ENCODE measurements around the gene CCDC33.
A peak's percentile ranks its signal among the peaks of the same experiment; 100 is the strongest.

CCDC33 gene

DNA sequence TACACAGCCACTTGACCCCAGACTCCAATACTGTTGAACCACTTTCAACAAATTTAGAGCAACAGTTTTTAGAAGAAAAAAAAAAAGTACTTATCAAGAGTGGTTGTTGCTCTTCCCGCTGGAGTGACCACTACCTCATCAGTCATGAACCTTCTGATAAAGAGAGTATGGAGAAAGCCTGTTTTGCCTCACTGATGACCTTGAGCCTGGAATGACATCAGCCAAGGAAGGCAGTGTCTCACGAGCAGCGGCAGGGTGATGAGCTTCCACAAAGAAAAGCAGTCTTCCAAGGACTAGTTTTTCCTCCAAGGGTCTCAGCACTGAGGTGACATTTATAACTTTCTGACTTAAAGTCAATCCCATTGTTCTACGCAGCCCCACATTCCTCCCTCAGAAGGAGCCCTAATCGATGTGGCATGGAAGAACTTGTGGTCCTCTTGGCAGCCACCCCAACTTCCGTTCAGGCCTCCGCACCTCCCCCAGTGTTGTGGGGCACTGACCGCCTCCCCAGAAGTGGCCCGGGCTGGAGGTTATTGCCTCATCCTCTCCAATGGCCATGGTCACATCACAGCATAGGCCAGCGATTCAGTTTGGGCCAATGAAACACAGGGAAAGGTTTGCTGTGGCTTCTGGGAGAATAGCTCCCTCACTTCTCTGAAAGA is 133.1 kb downstream of the CCDC33 start:
- DNase-seq = no peak

DNA sequence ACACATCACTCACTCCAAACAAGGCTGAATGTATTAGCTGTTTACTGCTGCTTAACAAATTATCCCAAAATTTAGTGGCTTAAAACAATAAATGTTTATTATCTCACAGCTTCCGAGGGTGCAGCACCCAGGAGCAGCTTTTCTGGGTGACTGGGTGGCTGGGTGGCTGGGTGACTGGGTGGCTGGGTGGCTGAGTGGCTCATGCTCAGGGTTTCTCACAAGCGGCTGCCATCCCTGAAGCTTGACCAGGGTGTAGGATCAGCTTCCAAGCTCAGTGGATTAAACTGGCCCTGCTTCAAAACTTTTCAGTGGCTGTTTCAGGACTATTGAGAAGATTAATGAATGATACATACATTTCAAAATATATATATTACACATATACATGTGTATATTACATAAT is 133.6 kb downstream of the CCDC33 start:
- no peak for DNase-seq

DNA sequence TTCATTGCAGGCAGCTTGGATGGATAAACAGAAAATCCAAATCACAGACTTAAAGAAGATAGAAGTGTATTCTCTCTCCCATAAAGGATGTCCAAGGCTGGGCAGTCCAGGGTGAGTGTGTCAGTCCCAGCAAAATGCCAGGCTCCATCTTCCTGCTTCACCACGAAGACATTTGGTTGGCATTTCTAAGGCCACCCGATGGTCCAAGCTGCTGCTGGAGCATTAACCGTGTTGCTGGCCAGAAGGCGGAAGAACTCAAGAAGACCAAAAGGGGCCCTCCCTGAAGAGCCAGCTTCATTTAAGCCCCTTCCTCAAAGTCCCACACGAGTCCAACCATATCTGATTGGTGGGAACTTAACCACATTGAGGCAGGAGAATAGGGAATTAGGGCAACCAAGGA is 134.3 kb downstream of the CCDC33 start:
- DNase-seq = no peak

DNA sequence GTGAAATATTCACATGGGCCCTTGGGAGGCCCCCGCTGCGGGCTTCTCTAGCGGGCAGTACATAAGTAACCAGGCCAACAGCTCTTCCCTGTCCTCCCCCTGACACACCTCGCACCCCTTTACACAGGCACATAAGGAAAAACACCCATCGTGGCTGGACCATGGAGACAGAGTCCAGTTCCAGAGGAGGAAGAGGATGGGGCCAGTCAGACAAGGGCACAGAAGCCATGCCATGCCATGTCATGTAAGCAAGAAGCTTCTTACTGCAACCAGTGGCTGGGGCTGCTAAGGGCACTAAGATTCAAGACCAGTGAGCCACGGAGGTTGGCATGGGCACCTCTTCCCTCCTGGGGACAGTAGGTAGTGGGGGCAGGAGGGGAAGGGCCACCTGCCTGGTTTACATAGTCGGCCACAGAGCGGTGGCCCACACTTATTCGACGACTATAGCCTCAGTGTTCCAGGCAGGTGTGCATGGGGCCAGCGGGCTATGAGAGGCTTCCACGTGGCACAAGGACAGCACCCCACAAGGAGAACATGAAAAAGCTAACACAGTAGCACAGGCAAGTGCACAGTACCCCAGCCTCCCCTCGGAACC is 137.0 kb downstream of the CCDC33 start:
- DNase-seq = no peak

DNA sequence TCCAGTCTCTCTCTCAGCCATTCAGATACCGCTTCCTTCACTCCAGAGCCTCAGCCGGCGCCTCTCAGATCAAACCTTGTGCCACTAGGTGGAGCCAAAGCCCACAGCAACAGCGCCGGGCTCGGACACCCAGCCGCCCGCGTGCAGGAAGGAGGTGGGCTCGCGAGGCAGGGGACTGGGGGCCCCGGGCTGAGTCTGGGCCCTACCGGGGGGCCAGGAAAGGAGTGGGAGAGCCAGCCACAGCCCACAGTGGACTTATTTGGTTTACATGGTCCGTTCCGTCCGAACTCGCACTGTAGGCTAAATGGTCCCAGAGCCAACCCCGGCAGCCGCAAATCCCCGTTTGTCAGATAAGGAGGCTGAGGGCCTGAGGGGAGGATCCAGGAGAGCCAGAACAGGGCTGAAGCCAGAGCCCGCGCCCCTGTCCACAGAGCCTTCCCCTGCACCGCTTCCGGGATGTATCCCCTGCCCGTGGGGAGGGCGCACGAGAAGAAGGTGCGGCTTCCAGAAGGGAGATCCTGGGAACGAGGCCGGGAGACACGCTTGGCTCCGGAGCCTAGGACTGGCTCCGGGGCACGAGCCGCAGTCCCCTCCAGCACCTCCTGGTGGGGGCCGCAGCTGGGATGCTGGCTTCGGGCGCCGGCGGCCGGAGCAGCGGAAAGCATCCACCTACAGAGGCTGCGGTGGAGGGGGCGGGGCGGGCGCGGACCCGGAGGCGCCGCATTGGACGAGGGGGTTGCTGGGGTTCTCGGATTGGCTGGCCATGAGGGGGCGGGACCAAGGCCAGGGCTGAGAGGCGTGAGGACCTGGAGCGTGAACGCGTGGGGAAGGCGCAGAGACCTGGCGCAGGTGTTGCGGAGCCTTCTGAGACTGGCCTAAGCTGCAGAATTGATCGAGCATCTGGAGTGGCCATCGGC is 137.9 kb downstream of the CCDC33 start:
- peak; percentile 9 to 68 for DNase-seq

DNA sequence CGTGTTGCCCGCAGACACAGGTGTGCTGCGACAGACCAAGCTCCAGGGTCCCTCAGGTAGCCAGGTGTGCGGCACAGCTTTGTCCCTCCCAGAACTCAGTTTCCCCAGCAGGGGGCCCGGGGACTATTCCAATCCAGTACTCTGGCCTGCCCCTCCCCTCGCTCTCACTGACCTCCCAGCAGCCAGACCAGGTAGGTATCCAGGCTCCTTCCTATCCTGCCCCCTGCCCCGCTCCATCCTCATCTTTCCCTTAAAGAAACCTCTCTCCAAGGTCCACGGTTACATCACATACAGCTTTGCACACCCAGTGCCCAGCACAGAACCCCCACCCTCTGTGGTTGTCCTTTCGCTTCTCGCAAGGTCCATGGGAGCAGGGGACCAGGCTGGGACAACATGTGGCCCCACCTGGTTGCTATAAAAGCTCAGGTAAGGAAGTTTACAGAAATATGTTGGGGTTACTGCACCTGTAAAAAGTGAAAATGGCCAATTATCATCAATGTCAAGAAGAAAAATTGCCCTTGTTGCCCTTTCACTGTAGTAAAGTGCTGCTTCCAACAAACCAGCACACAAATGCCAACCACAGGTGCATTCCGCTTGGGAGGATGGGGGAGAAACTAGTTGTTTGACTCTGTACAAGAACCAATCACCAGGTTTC is 138.6 kb downstream of the CCDC33 start:
- no peak for DNase-seq

DNA sequence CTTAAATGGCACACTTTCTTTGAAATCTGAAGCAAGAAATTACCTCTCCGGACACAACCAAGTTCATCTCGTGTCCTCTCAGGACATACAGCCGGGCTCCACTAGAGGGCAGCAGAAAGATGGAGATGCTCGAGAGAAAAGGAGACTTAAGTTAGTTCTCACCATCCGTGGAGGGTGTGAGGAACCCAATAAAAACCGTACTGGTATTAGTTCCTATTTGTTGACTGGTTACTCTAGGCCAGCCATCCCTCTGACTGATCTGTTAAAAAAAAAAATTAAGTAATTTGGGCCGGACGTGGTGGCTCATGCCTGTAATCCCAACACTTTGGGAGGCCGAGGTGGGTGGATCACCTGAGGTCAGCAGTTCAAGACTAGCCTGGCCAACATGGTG is 139.2 kb downstream of the CCDC33 start:
- peak in 1 of 2 experiments; percentile 56 for DNase-seq

DNA sequence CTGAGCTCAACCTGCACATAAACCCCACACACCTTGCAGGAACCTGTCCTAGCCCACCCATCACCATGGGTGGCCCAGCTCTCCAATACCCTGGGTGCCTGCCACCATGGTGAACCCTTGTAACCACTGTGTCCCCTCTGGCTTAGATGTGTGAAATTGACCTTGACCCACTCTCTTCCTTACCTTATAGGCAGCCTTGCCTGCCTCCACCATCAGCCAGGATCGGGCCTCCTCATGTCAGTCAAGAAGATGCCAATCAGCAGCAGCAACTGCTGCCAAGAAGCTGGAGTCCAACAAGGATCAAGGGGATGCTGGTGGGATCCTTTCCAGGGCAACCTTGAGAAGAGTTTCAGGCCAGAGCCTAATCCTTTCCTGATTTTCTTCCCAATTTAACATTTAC is 140.1 kb downstream of the CCDC33 start:
- DNase-seq = no peak

DNA sequence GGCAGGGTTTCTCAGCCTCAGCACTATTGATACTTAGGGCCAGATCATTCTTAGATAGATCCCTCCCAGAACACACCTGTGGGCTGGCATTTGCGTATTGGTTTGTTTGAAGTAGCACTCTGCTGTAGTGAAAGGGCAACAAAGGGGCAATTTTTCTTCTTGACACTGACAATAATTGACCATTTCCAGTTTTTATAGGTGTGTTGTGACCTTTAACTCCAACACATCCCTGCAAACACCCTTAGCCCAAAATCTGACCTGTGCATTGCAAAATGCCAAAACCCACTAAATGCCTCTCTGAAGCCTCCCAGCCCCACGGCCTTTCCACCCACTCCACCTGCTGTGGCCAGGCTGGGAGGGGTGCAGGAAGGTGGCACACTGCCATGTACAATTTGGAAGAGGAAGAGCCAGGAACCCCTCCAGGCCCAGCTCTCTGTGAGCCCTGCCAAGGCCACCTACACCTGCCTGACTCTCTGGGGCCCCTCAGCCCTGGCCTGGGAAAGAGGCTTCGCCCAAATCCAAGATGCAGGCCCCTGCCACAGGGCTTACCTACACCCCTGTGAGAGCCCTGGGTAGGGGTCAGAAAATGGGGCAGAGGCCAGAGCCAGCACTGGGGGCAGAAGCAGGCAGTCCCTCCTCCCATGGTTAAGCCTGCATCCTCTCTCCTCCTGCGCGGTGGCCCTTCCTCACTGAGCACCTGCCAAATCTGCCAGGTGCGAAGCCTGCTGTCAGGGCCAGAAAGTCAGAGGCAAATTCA is 140.9 kb downstream of the CCDC33 start:
- no peak for DNase-seq

DNA sequence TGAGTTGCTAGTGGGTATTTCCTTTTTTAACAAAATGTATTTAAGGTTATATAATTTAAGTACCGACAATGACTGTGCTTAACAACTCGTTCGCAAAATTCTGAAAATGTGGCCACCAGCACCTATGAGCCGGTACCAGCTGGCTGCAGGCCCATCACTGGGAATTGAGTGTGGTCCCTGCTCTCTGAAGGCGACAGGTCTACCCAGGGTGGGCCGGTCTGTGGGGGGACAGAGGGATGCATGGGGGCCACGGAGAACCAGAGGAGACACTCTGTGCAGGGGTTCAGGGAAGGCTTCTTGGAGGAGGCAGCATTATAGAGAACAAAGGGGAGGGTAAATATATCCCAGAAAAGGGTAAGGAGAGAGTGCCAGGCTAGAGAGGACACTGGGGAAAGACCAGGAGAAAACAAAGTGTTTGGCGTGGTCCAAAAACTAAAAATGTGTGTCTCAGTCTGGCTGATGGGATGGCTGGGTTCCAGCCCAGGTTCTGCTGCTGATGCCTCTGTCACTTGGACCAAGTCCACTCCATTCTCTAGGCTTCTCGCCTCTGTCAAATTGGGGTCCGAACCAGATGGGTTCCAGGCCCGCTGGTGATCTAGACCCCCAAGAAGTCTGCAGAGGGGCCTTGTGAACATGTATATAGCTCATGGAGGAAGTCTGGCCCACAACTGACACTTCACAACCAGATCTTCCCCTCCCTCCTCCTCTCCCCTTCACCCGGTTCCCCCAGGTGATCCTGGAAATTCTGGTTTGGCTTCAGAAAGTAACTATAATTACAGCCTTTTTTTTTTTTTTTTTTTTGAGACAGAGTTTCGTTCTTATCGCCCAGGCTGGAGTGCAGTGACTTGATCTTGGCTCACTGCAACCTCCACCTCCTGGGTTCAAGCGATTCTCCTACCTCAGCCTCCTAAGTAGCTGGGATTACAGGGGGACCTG is 142.0 kb downstream of the CCDC33 start:
- no peak for DNase-seq

DNA sequence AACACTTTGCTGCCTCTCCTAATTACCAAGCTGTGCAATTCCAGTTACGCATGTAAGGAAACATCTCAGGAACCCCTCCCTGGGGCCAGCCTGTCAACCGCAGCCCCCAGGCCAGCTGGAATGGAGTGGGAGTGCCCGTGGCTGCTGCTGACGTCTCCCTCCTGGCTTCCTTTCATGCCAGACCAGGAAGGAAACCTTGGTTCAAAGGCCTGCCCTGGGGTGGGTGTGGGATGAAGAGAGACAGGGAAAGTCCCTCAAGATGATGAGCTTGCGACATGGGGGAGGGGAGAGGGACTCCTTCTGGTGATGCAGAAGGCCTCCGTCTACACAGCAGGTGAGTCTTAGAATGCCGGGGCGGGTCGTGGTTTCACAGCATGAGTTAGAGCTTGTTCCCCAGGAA is 142.7 kb downstream of the CCDC33 start:
- no peak for DNase-seq

DNA sequence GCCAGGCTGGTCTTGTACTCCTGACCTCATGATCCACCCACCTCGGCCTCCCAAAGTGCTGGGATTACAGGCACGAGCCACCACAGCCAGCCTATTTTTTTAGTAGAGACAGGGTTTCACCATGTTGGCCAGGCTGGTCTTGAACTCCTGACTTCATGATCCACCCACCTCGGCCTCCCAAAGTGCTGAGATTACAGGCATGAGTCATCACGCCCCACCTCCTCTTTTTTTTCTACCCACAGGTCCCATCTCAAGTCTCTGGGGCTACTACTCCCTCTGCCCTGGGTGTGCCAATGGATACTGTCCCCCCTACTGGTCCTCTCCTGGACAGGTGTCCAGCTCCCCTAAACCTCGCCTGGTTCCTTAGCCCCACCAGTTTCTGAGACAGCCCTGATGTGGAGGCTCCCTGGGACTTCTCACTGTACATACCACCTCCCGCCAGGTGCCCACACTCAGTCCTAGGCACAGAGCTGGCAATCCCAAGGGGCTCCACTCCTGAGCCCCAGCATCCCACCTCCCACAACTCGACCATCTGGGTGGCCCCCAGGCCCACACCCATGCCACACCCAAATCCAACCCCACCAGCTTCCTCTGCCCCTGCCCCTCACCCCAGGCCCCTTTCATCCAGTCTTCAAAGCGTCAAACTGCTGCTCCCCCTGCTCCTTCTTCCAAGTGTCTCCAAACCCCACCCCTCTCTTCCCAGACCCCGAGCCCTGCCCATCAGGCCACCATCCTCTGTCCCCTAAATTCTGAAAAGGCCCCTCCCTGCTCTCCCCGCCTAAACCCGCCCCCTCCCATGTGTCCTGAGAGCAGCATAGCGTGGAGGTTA is 144.4 kb downstream of the CCDC33 start:
- DNase-seq = no peak

DNA sequence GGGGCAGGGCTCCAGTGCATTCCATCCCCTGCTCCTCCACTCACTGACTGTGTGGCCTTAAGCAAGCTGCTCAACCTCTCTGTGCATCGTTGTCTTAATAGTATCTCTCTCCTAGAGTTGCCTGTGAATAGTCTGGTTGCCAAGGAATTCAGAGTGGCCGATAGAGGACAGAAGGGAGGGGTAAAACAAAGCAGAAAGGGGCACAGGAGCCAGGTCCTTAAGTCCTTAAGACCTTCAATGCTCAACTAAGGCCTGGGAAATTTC is 145.0 kb downstream of the CCDC33 start:
- DNase-seq = no peak

DNA sequence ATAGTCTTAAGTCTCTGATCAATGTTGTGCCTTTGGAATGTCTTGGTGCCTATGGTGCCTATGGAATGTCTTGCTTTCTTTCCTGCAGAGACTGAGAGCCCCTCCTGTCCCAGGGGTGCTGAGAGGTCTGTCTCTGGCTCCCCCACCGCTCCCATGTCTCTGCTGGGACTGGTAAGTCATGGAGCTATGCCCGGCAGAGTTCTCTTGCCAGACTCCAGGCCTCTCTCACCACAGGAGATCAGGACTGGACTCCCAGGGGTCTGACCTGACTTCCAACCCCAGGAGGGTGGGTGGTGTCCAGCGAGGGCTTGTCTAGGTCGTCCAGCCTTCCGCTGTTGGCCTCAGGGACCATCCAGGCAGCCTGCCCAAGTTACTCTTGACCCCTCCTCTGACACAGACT is 145.4 kb downstream of the CCDC33 start:
- no peak for DNase-seq

DNA sequence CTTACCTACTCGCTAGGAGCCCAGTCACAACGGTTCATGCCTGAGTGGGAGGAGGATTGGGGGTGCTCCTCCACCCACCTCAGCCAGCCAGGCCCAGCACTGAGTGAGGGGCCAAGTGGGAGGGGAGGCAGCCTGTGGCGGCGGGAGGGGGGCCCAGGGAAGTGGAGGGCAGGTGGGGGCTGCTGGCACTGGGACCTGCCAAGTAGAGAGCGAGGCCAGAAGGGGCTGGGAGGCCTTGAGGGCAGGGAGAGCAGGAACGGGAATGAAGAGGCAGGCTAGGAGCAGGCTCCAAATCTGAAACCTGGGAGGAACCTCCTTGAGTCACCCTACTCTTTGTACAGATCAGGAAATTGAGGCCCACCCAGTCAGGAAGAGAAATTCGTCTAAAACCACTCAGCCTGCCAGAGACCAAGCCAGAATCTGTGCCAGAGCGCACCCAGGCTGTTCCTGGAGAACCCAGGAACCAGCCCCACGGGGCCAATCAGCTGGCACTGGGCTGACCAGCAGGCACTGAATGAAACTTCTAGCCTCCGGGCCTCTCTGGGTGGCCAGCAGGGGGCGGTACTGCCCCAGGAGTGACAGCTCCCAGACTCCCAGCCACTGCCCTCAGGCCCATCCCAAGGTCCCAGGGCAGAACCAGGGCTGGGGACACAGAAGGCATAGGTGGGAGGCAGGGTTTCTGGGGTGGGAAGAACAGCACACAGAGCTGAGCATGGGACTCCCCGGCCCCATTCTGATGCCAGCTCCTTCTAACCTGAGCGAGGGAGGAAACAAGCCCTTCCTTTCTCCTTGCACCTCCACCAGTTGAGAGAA is 146.1 kb downstream of the CCDC33 start:
- peak in 1 of 2 experiments; percentile 29 for DNase-seq

DNA sequence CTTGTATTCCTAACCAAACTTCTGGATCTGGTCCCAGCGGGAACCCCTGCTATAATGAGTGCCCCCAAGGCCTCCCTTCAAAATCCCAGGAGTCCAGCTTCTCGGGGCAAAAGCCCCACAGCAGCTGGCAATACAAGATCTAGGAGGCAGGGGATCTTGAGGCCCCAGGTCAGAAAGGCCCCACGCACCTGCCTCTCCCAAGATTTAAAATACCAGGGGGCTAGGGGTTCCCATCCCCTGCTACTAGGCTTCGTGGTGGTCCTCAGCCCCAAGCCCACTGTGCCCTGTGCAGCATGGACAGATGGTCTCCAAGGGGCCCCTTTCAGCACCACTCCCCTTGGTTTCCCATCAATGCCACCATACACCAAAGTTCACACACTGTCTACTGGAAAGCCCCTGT is 147.2 kb downstream of the CCDC33 start:
- no peak for DNase-seq

DNA sequence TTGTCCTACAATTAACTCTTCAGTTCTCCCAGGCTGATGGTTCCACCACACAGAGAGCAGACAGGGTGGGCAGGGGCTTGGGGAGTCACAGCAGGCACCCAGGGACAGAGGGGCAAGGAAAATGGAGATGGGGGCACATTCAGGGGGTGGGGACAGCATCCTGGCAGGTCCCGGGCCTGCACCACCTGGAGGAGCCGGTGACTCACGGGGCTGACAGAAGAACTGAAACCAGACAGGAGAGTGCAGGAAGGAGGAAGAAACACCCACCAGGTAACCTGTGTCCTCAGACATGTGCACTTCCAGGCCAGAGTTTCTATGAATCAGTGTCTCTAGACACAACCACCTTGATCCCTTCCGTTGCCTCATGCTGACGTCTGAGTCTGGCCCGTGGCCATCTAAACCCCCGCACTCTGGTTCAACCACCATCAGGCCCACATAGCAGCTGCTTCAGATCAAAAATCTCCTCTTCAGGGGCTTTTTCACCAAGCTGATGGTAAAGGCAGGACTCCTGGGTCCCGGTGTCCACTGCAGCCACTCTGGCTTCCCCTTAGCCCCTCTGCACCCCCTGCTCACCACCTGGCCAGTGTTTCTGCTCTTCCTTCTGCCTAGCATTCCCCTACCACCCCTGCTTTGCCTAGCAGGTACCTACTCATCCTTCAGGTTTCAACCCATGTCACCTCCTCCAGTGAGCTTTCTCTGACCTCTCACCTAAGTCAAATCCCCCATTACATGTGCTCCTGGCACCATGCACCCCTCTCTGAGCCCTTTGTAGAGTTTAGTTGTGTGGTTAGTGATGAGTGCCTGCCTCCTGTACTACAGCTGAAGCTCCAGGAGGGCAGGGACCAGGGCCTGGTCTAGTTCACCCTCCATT is 147.8 kb downstream of the CCDC33 start:
- no peak for DNase-seq

DNA sequence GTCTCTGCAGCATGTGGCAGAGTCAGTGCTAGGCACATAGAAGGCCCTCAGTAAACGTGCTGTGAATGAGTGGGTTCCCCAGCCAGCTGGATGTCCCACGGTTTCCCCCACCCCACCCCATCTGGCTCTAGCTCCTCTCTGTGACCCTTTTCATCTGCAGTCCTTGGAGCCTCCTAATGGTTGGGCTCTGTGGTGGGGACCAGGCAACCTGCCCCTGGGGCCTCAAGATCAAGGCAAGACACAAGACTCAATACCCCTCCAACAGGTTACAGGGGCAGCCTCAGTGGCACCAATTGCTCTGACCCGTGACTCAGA is 148.4 kb downstream of the CCDC33 start:
- DNase-seq = no peak

Data from cerebellar nuclear complex (tissue), 1 donor.